Transverse colon (tissue), 4 donors: ENCODE results near the gene PDE10A.

Experiments used
- CTCF ChIP-seq, 5 experiments: fragments of 200-600 bp in 3 of 5; fragments of 450-650 bp in 2 of 5; sonication (generic) in 3 of 5; IDR thresholded peaks; 1 replicate in 2 of 5; 2 replicates in 3 of 5; pipeline ENCODE4 v1.5.1; 2016 to 2017; ENCODE audit warnings: antibody characterized with exemption in 5 of 5, inconsistent platforms in 3 of 5, mild to moderate bottlenecking in 2 of 5, moderate library complexity in 1 of 5
- EP300 ChIP-seq: sonication (generic); formaldehyde crosslinking; IDR thresholded peaks from one replicate; pipeline ENCODE4 v1.6.1; 2017; ENCODE audit warnings: antibody characterized with exemption, low read depth
- POLR2AphosphoS5 ChIP-seq, 3 donors: sonication (generic); formaldehyde crosslinking; IDR thresholded peaks; one replicate each; pipeline ENCODE4 v1.6.1; 2016; ENCODE audit warnings: antibody characterized with exemption in 3 of 3

GRCh38 chr6:165584541-165584940 is 78.5 kb downstream of the PDE10A start:
- TF ChIP-seq CTCF (IDR thresholded peaks at IDR 0.05) (no peak), POLR2AphosphoS5 (IDR thresholded peaks at IDR 0.05) (no peak), EP300 (no peak)
